Liver (tissue), 9 donors: ENCODE measurements around the gene NCK2. TPM values are rescaled to one million over a fixed set of nuclear protein-coding genes. Genes with fewer than 3 reads are reported as not detected.

ENCODE experiments used
- DNase-seq: peaks from one replicate; pipeline ENCODE4 v3.0.0-alpha.2; 2017; ENCODE audit warnings: low spot score
- H3K27ac ChIP-seq, 2 donors: one replicate each; pipeline ENCODE4 v1.7.0; 2013; ENCODE audit warnings: inconsistent platforms in 2 of 2, low read length in 2 of 2, control low read depth in 1 of 2, low read depth in 1 of 2, mild to moderate bottlenecking in 1 of 2
- H3K27me3 ChIP-seq, 4 donors: one replicate each; pipeline versions ENCODE4 v1.6.1 to v1.7.0; 2013; ENCODE audit warnings: low read length in 3 of 4, inconsistent platforms in 1 of 4, mild to moderate bottlenecking in 1 of 4, moderate library complexity in 1 of 4; ENCODE audit not compliant: control insufficient read depth in 4 of 4, insufficient read depth in 4 of 4
- H3K36me3 ChIP-seq, 4 donors: one replicate each; pipeline versions ENCODE4 v1.6.1 to v1.7.0; 2013; ENCODE audit warnings: low read length in 3 of 4, mild to moderate bottlenecking in 3 of 4, low read depth in 1 of 4, moderate library complexity in 1 of 4; ENCODE audit not compliant: control insufficient read depth in 4 of 4, insufficient read depth in 3 of 4
- H3K4me1 ChIP-seq, 4 donors: one replicate each; pipeline versions ENCODE4 v1.6.1 to v1.7.0; 2013; ENCODE audit warnings: low read length in 3 of 4, mild to moderate bottlenecking in 3 of 4, moderate library complexity in 1 of 4; ENCODE audit not compliant: control insufficient read depth in 4 of 4, insufficient read depth in 4 of 4
- H3K4me3 ChIP-seq, 3 donors: one replicate each; pipeline versions ENCODE4 v1.6.1 to v1.7.0; 2013; ENCODE audit warnings: low read length in 3 of 3, control low read depth in 1 of 3, low read depth in 1 of 3, mild to moderate bottlenecking in 1 of 3
- H3K9ac ChIP-seq, 2 donors: one replicate each; pipeline ENCODE4 v1.7.0; 2013; ENCODE audit warnings: low read length in 2 of 2, mild to moderate bottlenecking in 2 of 2, moderate library complexity in 2 of 2, control low read depth in 1 of 2, low read depth in 1 of 2
- H3K9me3 ChIP-seq, 4 donors: one replicate each; pipeline versions ENCODE4 v1.6.1 to v1.7.0; 2013; ENCODE audit warnings: low read length in 3 of 4; ENCODE audit not compliant: control insufficient read depth in 4 of 4
- EGR1 ChIP-seq, 2 donors: IDR thresholded peaks; 2 replicates each; pipeline ENCODE4 v1.6.1; 2016 to 2018; ENCODE audit warnings: antibody characterized with exemption in 2 of 2, low read depth in 2 of 2
- FOXA1 ChIP-seq: IDR thresholded peaks from 2 replicates; pipeline ENCODE4 v1.6.1; 2016; ENCODE audit warnings: antibody characterized with exemption
- FOXA2 ChIP-seq: IDR thresholded peaks from 2 replicates; pipeline ENCODE4 v1.6.1; 2016; ENCODE audit warnings: antibody characterized with exemption
- GABPA ChIP-seq, 2 donors: IDR thresholded peaks in 1 of 2; conservative IDR thresholded peaks in 1 of 2; 2 replicates each; pipeline ENCODE4 v1.6.1; 2016; ENCODE audit warnings: antibody characterized with exemption in 2 of 2, mild to moderate bottlenecking in 1 of 2, moderate library complexity in 1 of 2
- HNF4A ChIP-seq, 2 donors: conservative IDR thresholded peaks; 2 replicates each; pipeline ENCODE4 v1.6.1; 2016; ENCODE audit warnings: antibody characterized with exemption in 2 of 2, mild to moderate bottlenecking in 2 of 2
- HNF4G ChIP-seq: IDR thresholded peaks from 2 replicates; pipeline ENCODE4 v1.6.1; 2016; ENCODE audit warnings: antibody characterized with exemption
- JUND ChIP-seq, 2 donors: IDR thresholded peaks; 2 replicates each; pipeline ENCODE4 v1.6.1; 2016; ENCODE audit warnings: antibody characterized with exemption in 2 of 2
- NR2F2 ChIP-seq: IDR thresholded peaks from 2 replicates; pipeline ENCODE4 v1.6.1; 2016; ENCODE audit warnings: antibody characterized with exemption
- RAD21 ChIP-seq, 2 donors: IDR thresholded peaks; 2 replicates each; pipeline ENCODE4 v1.6.1; 2016; ENCODE audit warnings: antibody characterized with exemption in 2 of 2, mild to moderate bottlenecking in 2 of 2
- RXRA ChIP-seq, 2 donors: IDR thresholded peaks; 2 replicates each; pipeline ENCODE4 v1.6.1; 2017 to 2018; ENCODE audit warnings: antibody characterized with exemption in 2 of 2, mild to moderate bottlenecking in 1 of 2
- SP1 ChIP-seq: IDR thresholded peaks from 2 replicates; pipeline ENCODE4 v1.6.1; 2018; ENCODE audit warnings: antibody characterized with exemption, mild to moderate bottlenecking
- TAF1 ChIP-seq: conservative IDR thresholded peaks from 2 replicates; pipeline ENCODE4 v1.6.1; 2016; ENCODE audit warnings: antibody characterized with exemption, mild to moderate bottlenecking
- YY1 ChIP-seq: IDR thresholded peaks from 2 replicates; pipeline ENCODE4 v1.6.1; 2016; ENCODE audit warnings: antibody characterized with exemption, mild to moderate bottlenecking
- WGBS: extraction: QIAGEN DNeasy Blood & Tissue Kit; methylation state at CpG from one replicate; pipeline ENCODE4 v1.1.7; 2013; 5-methylcytosine and 5-hydroxymethylcytosine counted together
- polyA plus RNA-seq, 2 donors: library from polyadenylated mRNA; stranded (reverse) in 1 of 2; unstranded in 1 of 2; fragments of 200-250 nt in 1 of 2; fragments of >200 nt in 1 of 2; fragmentation: Nextera tagmentation in 1 of 2; extraction: Ambion mirVana in 1 of 2; gene quantifications; one replicate each; pipeline versions ENCODE4 v1.2.1 to v1.2.3, GENCODE V29; 2013 to 2015
- total RNA-seq, 2 donors: library from RNA; depleted of rRNA; stranded (reverse); fragments of >200 nt; gene quantifications; one replicate each; pipeline ENCODE4 v1.2.3, GENCODE V29; 2014
- TF ChIP-seq, protein P1 (sequence below): IDR thresholded peaks from 2 replicates; pipeline ENCODE4 v1.6.1; 2016; ENCODE audit warnings: antibody characterized with exemption
- TF ChIP-seq, protein P2 (sequence below): fragments of 150-350 bp; IDR thresholded peaks from 2 replicates; pipeline ENCODE4 v1.5.1; 2017; ENCODE audit warnings: improper control_type of control experiment, low read depth, low read length; ENCODE audit not compliant: missing input control
- TF ChIP-seq, protein P3 (sequence below): IDR thresholded peaks from 2 replicates; pipeline ENCODE4 v1.6.1; 2016; ENCODE audit warnings: antibody characterized with exemption
- TF ChIP-seq, protein P4 (sequence below): IDR thresholded peaks from 2 replicates; pipeline ENCODE4 v1.6.1; 2016; ENCODE audit warnings: antibody characterized with exemption, mild to moderate bottlenecking
- TF ChIP-seq, protein P5 (sequence below): IDR thresholded peaks from 2 replicates; pipeline ENCODE4 v1.6.1; 2016; ENCODE audit warnings: antibody characterized with exemption
- donor health status: healthy.
- donor health status: healthy.
- donor health status: healthy.
- donor health status: healthy.
- donor health status: healthy.

The NCK2 gene
- total and polyA plus RNA-seq, 4 donors = 3.4 to 15.0 (median 10.7) TPM

DNA sequence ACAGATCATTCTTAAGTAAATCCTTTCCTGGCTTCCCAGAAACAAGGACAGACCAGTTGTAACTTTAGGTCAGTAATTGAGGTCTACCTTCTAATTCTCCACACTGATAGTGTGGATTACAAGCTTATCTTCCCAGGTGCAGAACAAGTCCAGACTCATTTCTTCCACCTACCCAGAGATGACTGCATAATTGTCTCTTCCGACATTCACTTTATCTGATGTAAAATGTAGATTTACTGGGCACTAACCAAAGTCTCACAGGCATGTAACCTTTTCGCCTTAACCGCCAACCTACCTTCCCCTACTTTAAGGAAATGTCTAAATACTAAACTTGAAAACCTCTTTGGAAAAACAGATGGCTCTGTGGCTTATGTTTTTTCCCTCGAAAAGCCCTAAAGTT, 96.2 kb downstream of the NCK2 start:
- no peak overlapping the region for H3K27ac ChIP-seq
- 96% methylated on average over 4 of the region's 4 CpGs for WGBS

DNA sequence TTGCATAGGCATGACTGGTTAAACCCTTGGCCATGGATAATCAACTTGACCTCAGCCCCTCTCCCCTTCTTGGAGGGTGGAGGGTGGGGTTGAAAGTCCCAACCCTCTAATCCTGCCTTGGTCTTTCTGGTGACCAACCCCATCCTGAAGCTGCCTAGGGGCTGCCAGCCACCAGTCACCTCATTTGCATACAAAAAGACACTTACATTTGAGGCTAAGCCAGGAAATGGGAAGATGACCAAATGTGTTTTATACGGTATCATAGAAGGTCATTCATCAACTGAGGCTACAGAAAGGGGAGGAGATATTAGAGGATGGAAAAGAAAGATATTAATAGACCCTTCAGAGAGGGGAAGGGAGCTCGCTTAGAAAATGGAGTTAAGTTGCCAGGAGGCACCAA, 96.8 kb downstream of the NCK2 start:
- H3K9me3 ChIP-seq = no peaks in the 10 kb centered on the region
- H3K9ac ChIP-seq = no peak overlapping the region
- WGBS = 83% methylated on average over 2 of the region's 2 CpGs
- no peak for DNase-seq
- no peak overlapping the region for H3K27ac ChIP-seq
- H3K4me1 ChIP-seq = peaks cover 0 to 7% (median 2%) of the 10 kb centered on the region in 4 donors
- no peaks in the 10 kb centered on the region for H3K27me3 ChIP-seq
- H3K36me3 ChIP-seq = no peaks in the 10 kb centered on the region
- no peak overlapping the region for H3K4me3 ChIP-seq
- TF ChIP-seq, protein P1, sequence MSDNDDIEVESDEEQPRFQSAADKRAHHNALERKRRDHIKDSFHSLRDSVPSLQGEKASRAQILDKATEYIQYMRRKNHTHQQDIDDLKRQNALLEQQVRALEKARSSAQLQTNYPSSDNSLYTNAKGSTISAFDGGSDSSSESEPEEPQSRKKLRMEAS = no peak
- TF ChIP-seq SP1 (no peak), HNF4A (conservative IDR thresholded peaks at IDR 0.05) (no peak), GABPA (IDR thresholded peaks at IDR 0.05 in 1 of 2, conservative IDR thresholded peaks at IDR 0.05 in 1 of 2) (no peak), RAD21 (IDR thresholded peaks at IDR 0.05) (no peak), EGR1 (IDR thresholded peaks at IDR 0.05; ENCODE audit: low read depth in 2 of 2) (no peak), FOXA1 (no peak), TAF1 (no peak), HNF4G (no peak)
- TF ChIP-seq, protein P2, sequence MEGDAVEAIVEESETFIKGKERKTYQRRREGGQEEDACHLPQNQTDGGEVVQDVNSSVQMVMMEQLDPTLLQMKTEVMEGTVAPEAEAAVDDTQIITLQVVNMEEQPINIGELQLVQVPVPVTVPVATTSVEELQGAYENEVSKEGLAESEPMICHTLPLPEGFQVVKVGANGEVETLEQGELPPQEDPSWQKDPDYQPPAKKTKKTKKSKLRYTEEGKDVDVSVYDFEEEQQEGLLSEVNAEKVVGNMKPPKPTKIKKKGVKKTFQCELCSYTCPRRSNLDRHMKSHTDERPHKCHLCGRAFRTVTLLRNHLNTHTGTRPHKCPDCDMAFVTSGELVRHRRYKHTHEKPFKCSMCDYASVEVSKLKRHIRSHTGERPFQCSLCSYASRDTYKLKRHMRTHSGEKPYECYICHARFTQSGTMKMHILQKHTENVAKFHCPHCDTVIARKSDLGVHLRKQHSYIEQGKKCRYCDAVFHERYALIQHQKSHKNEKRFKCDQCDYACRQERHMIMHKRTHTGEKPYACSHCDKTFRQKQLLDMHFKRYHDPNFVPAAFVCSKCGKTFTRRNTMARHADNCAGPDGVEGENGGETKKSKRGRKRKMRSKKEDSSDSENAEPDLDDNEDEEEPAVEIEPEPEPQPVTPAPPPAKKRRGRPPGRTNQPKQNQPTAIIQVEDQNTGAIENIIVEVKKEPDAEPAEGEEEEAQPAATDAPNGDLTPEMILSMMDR = no peak
- TF ChIP-seq, protein P3, sequence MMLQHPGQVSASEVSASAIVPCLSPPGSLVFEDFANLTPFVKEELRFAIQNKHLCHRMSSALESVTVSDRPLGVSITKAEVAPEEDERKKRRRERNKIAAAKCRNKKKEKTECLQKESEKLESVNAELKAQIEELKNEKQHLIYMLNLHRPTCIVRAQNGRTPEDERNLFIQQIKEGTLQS = no peak

More for the DNA sequence above, 96.2 kb downstream of the NCK2 start:
- DNase-seq = no peak
- Histone ChIP-seq H3K9ac (no peak overlapping the region), H3K27me3 (no peaks in the 10 kb centered on the region), H3K36me3 (no peaks in the 10 kb centered on the region), H3K4me1 (peaks cover 0 to 7% (median 2%) of the 10 kb centered on the region in 4 donors), H3K9me3 (no peaks in the 10 kb centered on the region), H3K4me3 (no peak overlapping the region)
- TF ChIP-seq GABPA (IDR thresholded peaks at IDR 0.05 in 1 of 2, conservative IDR thresholded peaks at IDR 0.05 in 1 of 2) (no peak), FOXA2 (no peak), RXRA (IDR thresholded peaks at IDR 0.05) (no peak), HNF4A (conservative IDR thresholded peaks at IDR 0.05) (no peak), FOXA1 (no peak), EGR1 (IDR thresholded peaks at IDR 0.05; ENCODE audit: low read depth in 2 of 2) (no peak), SP1 (no peak), NR2F2 (no peak), YY1 (no peak), TAF1 (no peak), JUND (IDR thresholded peaks at IDR 0.05) (no peak), RAD21 (IDR thresholded peaks at IDR 0.05) (no peak)
- TF ChIP-seq, protein P3 = no peak
- TF ChIP-seq, protein P4, sequence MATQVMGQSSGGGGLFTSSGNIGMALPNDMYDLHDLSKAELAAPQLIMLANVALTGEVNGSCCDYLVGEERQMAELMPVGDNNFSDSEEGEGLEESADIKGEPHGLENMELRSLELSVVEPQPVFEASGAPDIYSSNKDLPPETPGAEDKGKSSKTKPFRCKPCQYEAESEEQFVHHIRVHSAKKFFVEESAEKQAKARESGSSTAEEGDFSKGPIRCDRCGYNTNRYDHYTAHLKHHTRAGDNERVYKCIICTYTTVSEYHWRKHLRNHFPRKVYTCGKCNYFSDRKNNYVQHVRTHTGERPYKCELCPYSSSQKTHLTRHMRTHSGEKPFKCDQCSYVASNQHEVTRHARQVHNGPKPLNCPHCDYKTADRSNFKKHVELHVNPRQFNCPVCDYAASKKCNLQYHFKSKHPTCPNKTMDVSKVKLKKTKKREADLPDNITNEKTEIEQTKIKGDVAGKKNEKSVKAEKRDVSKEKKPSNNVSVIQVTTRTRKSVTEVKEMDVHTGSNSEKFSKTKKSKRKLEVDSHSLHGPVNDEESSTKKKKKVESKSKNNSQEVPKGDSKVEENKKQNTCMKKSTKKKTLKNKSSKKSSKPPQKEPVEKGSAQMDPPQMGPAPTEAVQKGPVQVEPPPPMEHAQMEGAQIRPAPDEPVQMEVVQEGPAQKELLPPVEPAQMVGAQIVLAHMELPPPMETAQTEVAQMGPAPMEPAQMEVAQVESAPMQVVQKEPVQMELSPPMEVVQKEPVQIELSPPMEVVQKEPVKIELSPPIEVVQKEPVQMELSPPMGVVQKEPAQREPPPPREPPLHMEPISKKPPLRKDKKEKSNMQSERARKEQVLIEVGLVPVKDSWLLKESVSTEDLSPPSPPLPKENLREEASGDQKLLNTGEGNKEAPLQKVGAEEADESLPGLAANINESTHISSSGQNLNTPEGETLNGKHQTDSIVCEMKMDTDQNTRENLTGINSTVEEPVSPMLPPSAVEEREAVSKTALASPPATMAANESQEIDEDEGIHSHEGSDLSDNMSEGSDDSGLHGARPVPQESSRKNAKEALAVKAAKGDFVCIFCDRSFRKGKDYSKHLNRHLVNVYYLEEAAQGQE = no peak
- TF ChIP-seq, protein P1 = no peak
- TF ChIP-seq, protein P2 = no peak
- TF ChIP-seq, protein P5, sequence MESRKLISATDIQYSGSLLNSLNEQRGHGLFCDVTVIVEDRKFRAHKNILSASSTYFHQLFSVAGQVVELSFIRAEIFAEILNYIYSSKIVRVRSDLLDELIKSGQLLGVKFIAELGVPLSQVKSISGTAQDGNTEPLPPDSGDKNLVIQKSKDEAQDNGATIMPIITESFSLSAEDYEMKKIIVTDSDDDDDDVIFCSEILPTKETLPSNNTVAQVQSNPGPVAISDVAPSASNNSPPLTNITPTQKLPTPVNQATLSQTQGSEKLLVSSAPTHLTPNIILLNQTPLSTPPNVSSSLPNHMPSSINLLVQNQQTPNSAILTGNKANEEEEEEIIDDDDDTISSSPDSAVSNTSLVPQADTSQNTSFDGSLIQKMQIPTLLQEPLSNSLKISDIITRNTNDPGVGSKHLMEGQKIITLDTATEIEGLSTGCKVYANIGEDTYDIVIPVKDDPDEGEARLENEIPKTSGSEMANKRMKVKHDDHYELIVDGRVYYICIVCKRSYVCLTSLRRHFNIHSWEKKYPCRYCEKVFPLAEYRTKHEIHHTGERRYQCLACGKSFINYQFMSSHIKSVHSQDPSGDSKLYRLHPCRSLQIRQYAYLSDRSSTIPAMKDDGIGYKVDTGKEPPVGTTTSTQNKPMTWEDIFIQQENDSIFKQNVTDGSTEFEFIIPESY = no peak
